ENCODE data around the gene ANO4.

ANO4 gene

GRCh38 chr12:101019667-101020066 lies 225.1 kb downstream of the ANO4 start:
- H3K27me3 ChIP-seq (ENCODE audit: insufficient read depth, low read length, poor library complexity, severe bottlenecking): no peaks in the 10 kb centered on the region
- no peaks in the 10 kb centered on the region for H3K36me3 ChIP-seq (ENCODE audit: insufficient read depth, low read length)
- no peak overlapping the region for H3K9ac ChIP-seq (ENCODE audit: low read depth, low read length, poor library complexity, severe bottlenecking)
- H3K4me2 ChIP-seq (ENCODE audit: low read depth, low read length, poor library complexity, severe bottlenecking): no peak overlapping the region
- H3K9me3 ChIP-seq (ENCODE audit: insufficient read depth, low read depth, low read length): no peaks in the 10 kb centered on the region
- H3F3A ChIP-seq (ENCODE audit: low read depth): no peaks in the 10 kb centered on the region
- no peak for TF ChIP-seq CTCF (conservative IDR thresholded peaks at IDR 0.05; ENCODE audit: low read length)
- no peak for TF ChIP-seq EZH2phosphoT487 (IDR thresholded peaks at IDR 0.05; ENCODE audit: borderline replicate concordance)
- no peaks in the 10 kb centered on the region for H3K4me1 ChIP-seq (ENCODE audit: insufficient read depth, low read length, poor library complexity, severe bottlenecking)
- H3K79me2 ChIP-seq (ENCODE audit: insufficient read depth, low read length): no peaks in the 10 kb centered on the region
- no peak overlapping the region for H2AFZ ChIP-seq (ENCODE audit: low read length)
- H4K20me1 ChIP-seq (ENCODE audit: insufficient read depth, low read length, poor library complexity, severe bottlenecking): no peaks in the 10 kb centered on the region
- H3K9me2 ChIP-seq (replicated peaks; ENCODE audit: low read depth, low read length): no peaks in the 10 kb centered on the region
- no peak overlapping the region for H3K4me3 ChIP-seq (ENCODE audit: low read length, poor library complexity, severe bottlenecking)

- Histone ChIP-seq H3K36me3 (ENCODE audit: insufficient read depth, low read length) (no peaks in the 10 kb centered on the region), H3K27me3 (ENCODE audit: insufficient read depth, low read length, poor library complexity, severe bottlenecking) (no peaks in the 10 kb centered on the region), H3K9ac (ENCODE audit: low read depth, low read length, poor library complexity, severe bottlenecking) (no peak overlapping the region), H3F3A (ENCODE audit: low read depth) (no peaks in the 10 kb centered on the region), H3K4me3 (ENCODE audit: low read length, poor library complexity, severe bottlenecking) (no peak overlapping the region), H3K4me1 (ENCODE audit: insufficient read depth, low read length, poor library complexity, severe bottlenecking) (no peaks in the 10 kb centered on the region), H3K4me2 (ENCODE audit: low read depth, low read length, poor library complexity, severe bottlenecking) (no peak overlapping the region), H4K20me1 (ENCODE audit: insufficient read depth, low read length, poor library complexity, severe bottlenecking) (no peaks in the 10 kb centered on the region), H2AFZ (ENCODE audit: low read length) (no peak overlapping the region), H3K9me3 (ENCODE audit: insufficient read depth, low read depth, low read length) (no peaks in the 10 kb centered on the region), H3K9me2 (replicated peaks; ENCODE audit: low read depth, low read length) (no peaks in the 10 kb centered on the region), H3K79me2 (ENCODE audit: insufficient read depth, low read length) (no peaks in the 10 kb centered on the region)
- no peak for TF ChIP-seq CTCF (conservative IDR thresholded peaks at IDR 0.05; ENCODE audit: low read length)
- no peak for TF ChIP-seq EZH2phosphoT487 (IDR thresholded peaks at IDR 0.05; ENCODE audit: borderline replicate concordance)
Measured at GRCh38 chr12:101021442-101021841, 226.9 kb downstream of the ANO4 start.

GRCh38 chr12:101021911-101022388 lies 227.4 kb downstream of the ANO4 start:
- no peak for TF ChIP-seq EZH2phosphoT487 (IDR thresholded peaks at IDR 0.05; ENCODE audit: borderline replicate concordance)
- TF ChIP-seq CTCF (conservative IDR thresholded peaks at IDR 0.05; ENCODE audit: low read length): no peak
- H4K20me1 ChIP-seq (ENCODE audit: insufficient read depth, low read length, poor library complexity, severe bottlenecking): no peaks in the 10 kb centered on the region

More at GRCh38 chr12:101021911-101022388, 227.4 kb downstream of the ANO4 start:
- Histone ChIP-seq H3K79me2 (ENCODE audit: insufficient read depth, low read length) (no peaks in the 10 kb centered on the region), H3K9me2 (replicated peaks; ENCODE audit: low read depth, low read length) (no peaks in the 10 kb centered on the region), H3K9ac (ENCODE audit: low read depth, low read length, poor library complexity, severe bottlenecking) (no peak overlapping the region), H3K9me3 (ENCODE audit: insufficient read depth, low read depth, low read length) (no peaks in the 10 kb centered on the region), H3K4me3 (ENCODE audit: low read length, poor library complexity, severe bottlenecking) (no peak overlapping the region), H3K4me2 (ENCODE audit: low read depth, low read length, poor library complexity, severe bottlenecking) (no peak overlapping the region), H3F3A (ENCODE audit: low read depth) (no peaks in the 10 kb centered on the region), H3K36me3 (ENCODE audit: insufficient read depth, low read length) (no peaks in the 10 kb centered on the region), H2AFZ (ENCODE audit: low read length) (no peak overlapping the region), H3K4me1 (ENCODE audit: insufficient read depth, low read length, poor library complexity, severe bottlenecking) (no peaks in the 10 kb centered on the region), H3K27me3 (ENCODE audit: insufficient read depth, low read length, poor library complexity, severe bottlenecking) (no peaks in the 10 kb centered on the region)
